Lung (tissue), 12 donors: ENCODE measurements around the gene UXS1. TPM values are rescaled to one million over a fixed set of nuclear protein-coding genes. Genes with fewer than 3 reads are reported as not detected.

Source experiments
- ATAC-seq: fragments of 200-7000 bp; cut with Tn5 transposase; one replicate; pipeline ENCODE4 v1.9.1; 2020; ENCODE audit warnings: moderate number of reproducible peaks; ENCODE audit not compliant: insufficient read depth, low FRiP score
- DNase-seq, 3 donors: peaks; one replicate each; pipeline ENCODE4 v3.0.0-alpha.2; 2013 to 2017
- H3K27ac ChIP-seq, 2 donors: one replicate each; pipeline ENCODE4 v1.5.1; 2013; ENCODE audit warnings: mild to moderate bottlenecking in 2 of 2, moderate library complexity in 2 of 2, control low read depth in 1 of 2, inconsistent platforms in 1 of 2, low read depth in 1 of 2, low read length in 1 of 2
- H3K27me3 ChIP-seq, 3 donors: one replicate each; pipeline ENCODE4 v1.5.1; 2013; ENCODE audit warnings: low read length in 2 of 3; ENCODE audit not compliant: control insufficient read depth in 3 of 3, insufficient read depth in 3 of 3
- H3K36me3 ChIP-seq, 4 donors: one replicate each; pipeline ENCODE4 v1.5.1; 2013; ENCODE audit warnings: low read length in 4 of 4, mild to moderate bottlenecking in 1 of 4, moderate library complexity in 1 of 4; ENCODE audit not compliant: control insufficient read depth in 4 of 4, insufficient read depth in 4 of 4
- H3K4me1 ChIP-seq, 5 donors: one replicate each; pipeline ENCODE4 v1.5.1; 2013; ENCODE audit warnings: low read length in 5 of 5, mild to moderate bottlenecking in 2 of 5, moderate library complexity in 1 of 5; ENCODE audit not compliant: control insufficient read depth in 5 of 5, insufficient read depth in 5 of 5
- H3K4me3 ChIP-seq: one replicate; pipeline ENCODE4 v1.5.1; 2013; ENCODE audit warnings: mild to moderate bottlenecking, control low read depth, moderate library complexity
- H3K9ac ChIP-seq, 2 donors: one replicate each; pipeline ENCODE4 v1.5.1; 2013; ENCODE audit warnings: low read length in 2 of 2, control low read depth in 1 of 2; ENCODE audit not compliant: insufficient read depth in 1 of 2
- H3K9me3 ChIP-seq, 4 donors: one replicate each; pipeline ENCODE4 v1.5.1; 2013; ENCODE audit warnings: low read length in 3 of 4, mild to moderate bottlenecking in 1 of 4, moderate library complexity in 1 of 4; ENCODE audit not compliant: control insufficient read depth in 4 of 4, insufficient read depth in 3 of 4
- WGBS, 2 donors: extraction: QIAGEN DNeasy Blood & Tissue Kit; methylation state at CpG; one replicate each; pipeline ENCODE4 v1.1.7; 2013; 5-methylcytosine and 5-hydroxymethylcytosine counted together
- polyA plus RNA-seq, 2 donors: library from polyadenylated mRNA; stranded (reverse); fragments of 200-250 nt; gene quantifications; one replicate each; pipeline ENCODE4 v1.2.1, GENCODE V29; 2013
- total RNA-seq, 2 donors: library from RNA; depleted of rRNA in 1 of 2; stranded (reverse); fragments of >200 nt in 1 of 2; gene quantifications; one replicate each; pipeline ENCODE4 v1.2.1, GENCODE V29; 2014 to 2021
- TF ChIP-seq, protein P1 (sequence below): IDR thresholded peaks from 2 replicates; pipeline ENCODE4 v1.5.1; 2012; ENCODE audit warnings: mild to moderate bottlenecking; ENCODE audit errors: control extremely low read depth, extremely low read depth
- donor health status: control.
- donor health status: control.
- donor health status: Bipolar disorder and iron deficiency.
- donor health status: healthy.
- donor health status: DM: yes; HTN: yes; CAD: no.

The UXS1 gene
- total and polyA plus RNA-seq, 4 donors, result 24.6 to 96.5 (median 43.1) TPM

GRCh38 chr2:106044859-106045258 is 149.2 kb downstream of the UXS1 start:
- Histone ChIP-seq H3K27me3 (no peaks in the 10 kb centered on the region), H3K27ac (no peak overlapping the region), H3K4me1 (no peaks in the 10 kb centered on the region), H3K4me3 (no peak overlapping the region), H3K36me3 (no peaks in the 10 kb centered on the region), H3K9ac (no peak overlapping the region), H3K9me3 (no peaks in the 10 kb centered on the region)
- TF ChIP-seq, protein P1, sequence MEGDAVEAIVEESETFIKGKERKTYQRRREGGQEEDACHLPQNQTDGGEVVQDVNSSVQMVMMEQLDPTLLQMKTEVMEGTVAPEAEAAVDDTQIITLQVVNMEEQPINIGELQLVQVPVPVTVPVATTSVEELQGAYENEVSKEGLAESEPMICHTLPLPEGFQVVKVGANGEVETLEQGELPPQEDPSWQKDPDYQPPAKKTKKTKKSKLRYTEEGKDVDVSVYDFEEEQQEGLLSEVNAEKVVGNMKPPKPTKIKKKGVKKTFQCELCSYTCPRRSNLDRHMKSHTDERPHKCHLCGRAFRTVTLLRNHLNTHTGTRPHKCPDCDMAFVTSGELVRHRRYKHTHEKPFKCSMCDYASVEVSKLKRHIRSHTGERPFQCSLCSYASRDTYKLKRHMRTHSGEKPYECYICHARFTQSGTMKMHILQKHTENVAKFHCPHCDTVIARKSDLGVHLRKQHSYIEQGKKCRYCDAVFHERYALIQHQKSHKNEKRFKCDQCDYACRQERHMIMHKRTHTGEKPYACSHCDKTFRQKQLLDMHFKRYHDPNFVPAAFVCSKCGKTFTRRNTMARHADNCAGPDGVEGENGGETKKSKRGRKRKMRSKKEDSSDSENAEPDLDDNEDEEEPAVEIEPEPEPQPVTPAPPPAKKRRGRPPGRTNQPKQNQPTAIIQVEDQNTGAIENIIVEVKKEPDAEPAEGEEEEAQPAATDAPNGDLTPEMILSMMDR, result no peak
- ATAC-seq (no peak), DNase-seq (no peak)
- 76 to 91% methylated on average over 6 of the region's 6 CpGs for WGBS, 2 donors

- Histone ChIP-seq H3K9ac (no peak overlapping the region), H3K4me1 (no peaks in the 10 kb centered on the region), H3K4me3 (no peak overlapping the region), H3K27me3 (no peaks in the 10 kb centered on the region), H3K36me3 (no peaks in the 10 kb centered on the region), H3K27ac (no peak overlapping the region), H3K9me3 (no peaks in the 10 kb centered on the region)
- TF ChIP-seq, protein P1, result no peak
- 74 to 87% methylated on average over 4 of the region's 4 CpGs for WGBS, 2 donors
- ATAC-seq (no peak), DNase-seq (no peak)
Measured at GRCh38 chr2:106044021-106044420, 150.1 kb downstream of the UXS1 start.
